ENCODE measurements around the gene SDC1. TPM values are rescaled to one million over a fixed set of nuclear protein-coding genes. Genes with fewer than 3 reads are reported as not detected.
"Not testable (repeated sequence)": the region's sequence is repeated elsewhere in the genome, so short reads cannot be mapped to it uniquely, and the experiment has no call there.

Gene SDC1
- total RNA-seq, 1 donor, result 110 TPM

GRCh38 chr2:20235655-20236305 lies 10.8 kb upstream of the SDC1 start:
- TF ChIP-seq CTCF (IDR thresholded peaks at IDR 0.05; ENCODE audit: insufficient read depth, low read depth, low read length), result no peak

GRCh38 chr2:20234597-20234996 lies 9.7 kb upstream of the SDC1 start:
- DNase-seq (ENCODE audit: low read depth); H3K4me3 ChIP-seq (ENCODE audit: low read depth, low read length): not testable (repeated sequence)

More at GRCh38 chr2:20235655-20236305, 10.8 kb upstream of the SDC1 start:
- H3K4me3 ChIP-seq (ENCODE audit: low read depth, low read length), result no peak overlapping the region
- no peak for DNase-seq (ENCODE audit: low read depth)

GRCh38 chr2:20232837-20233207 lies 7.9 kb upstream of the SDC1 start:
- no peak overlapping the region for H3K4me3 ChIP-seq (ENCODE audit: low read depth, low read length)
- no peak for TF ChIP-seq CTCF (IDR thresholded peaks at IDR 0.05; ENCODE audit: insufficient read depth, low read depth, low read length)
- DNase-seq (ENCODE audit: low read depth), result no peak

GRCh38 chr2:20231598-20232026 lies 6.7 kb upstream of the SDC1 start:
- H3K4me3 ChIP-seq (ENCODE audit: low read depth, low read length), result no peak overlapping the region
- TF ChIP-seq CTCF (IDR thresholded peaks at IDR 0.05; ENCODE audit: insufficient read depth, low read depth, low read length), result no peak
- no peak for DNase-seq (ENCODE audit: low read depth)

- DNase-seq (ENCODE audit: low read depth), result no peak
- no peak overlapping the region for H3K4me3 ChIP-seq (ENCODE audit: low read depth, low read length)
- no peak for TF ChIP-seq CTCF (IDR thresholded peaks at IDR 0.05; ENCODE audit: insufficient read depth, low read depth, low read length)
These were observed 6.2 kb upstream of the SDC1 start for GRCh38 chr2:20231159-20231558.

GRCh38 chr2:20230114-20230425 lies 5.1 kb upstream of the SDC1 start:
- H3K4me3 ChIP-seq (ENCODE audit: low read depth, low read length), result no peak overlapping the region
- no peak for DNase-seq (ENCODE audit: low read depth)
- no peak for TF ChIP-seq CTCF (IDR thresholded peaks at IDR 0.05; ENCODE audit: insufficient read depth, low read depth, low read length)

GRCh38 chr2:20229322-20230113 lies 4.6 kb upstream of the SDC1 start:
- no peak overlapping the region for H3K4me3 ChIP-seq (ENCODE audit: low read depth, low read length)
- DNase-seq (ENCODE audit: low read depth), result peak; percentile 30
- no peak for TF ChIP-seq CTCF (IDR thresholded peaks at IDR 0.05; ENCODE audit: insufficient read depth, low read depth, low read length)
